Large intestine (tissue), 12 donors: ENCODE results near the gene CDCA7. TPM values are rescaled to one million over a fixed set of nuclear protein-coding genes. Genes with fewer than 3 reads are reported as not detected.
"Not testable (repeated sequence)": the region's sequence is repeated elsewhere in the genome, so short reads cannot be mapped to it uniquely, and the experiment has no call there.

ENCODE experiments used
- DNase-seq, 2 donors: peaks; one replicate each; pipeline versions ENCODE4 v3.0.0 to v3.0.0-alpha.2; 2013
- H3K27ac ChIP-seq: one replicate; pipeline ENCODE4 v1.5.1; 2013; ENCODE audit warnings: low read length
- H3K27me3 ChIP-seq: 2 replicates; pipeline ENCODE4 v1.6.1; 2013; ENCODE audit warnings: low read length; ENCODE audit not compliant: control insufficient read depth, insufficient read depth
- H3K36me3 ChIP-seq: 2 replicates; pipeline ENCODE4 v1.6.1; 2013; ENCODE audit warnings: low read length; ENCODE audit not compliant: control insufficient read depth, insufficient read depth
- H3K4me1 ChIP-seq: one replicate; pipeline ENCODE4 v1.6.1; 2013; ENCODE audit warnings: low read length; ENCODE audit not compliant: control insufficient read depth, insufficient read depth
- H3K4me3 ChIP-seq: one replicate; pipeline ENCODE4 v1.5.1; 2013; ENCODE audit warnings: low read length
- H3K9me3 ChIP-seq: one replicate; pipeline ENCODE4 v1.6.1; 2013; ENCODE audit warnings: mild to moderate bottlenecking, low read depth, low read length, moderate library complexity; ENCODE audit not compliant: control insufficient read depth
- WGBS: methylation state at CpG from one replicate; pipeline ENCODE4 v1.1.5; 2013; ENCODE audit warnings: low lambda C conversion rate; ENCODE audit not compliant: insufficient coverage; 5-methylcytosine and 5-hydroxymethylcytosine counted together
- long read RNA-seq, 11 donors: transcript quantifications; one replicate each; lab custom pipeline, GENCODE V29; 2026
- polyA plus RNA-seq: library from polyadenylated mRNA; unstranded; fragments of 120-200 nt; gene quantifications from one replicate; pipeline ENCODE4 v1.2.1, GENCODE V29; 2013

The CDCA7 gene
- polyA plus RNA-seq = 75.9 TPM
- long read RNA-seq, donor 1, transcript CDCA7-202 (9 exons, 2,500 nt) = major isoform, 11 of 14 reads
- long read RNA-seq, donor 1, partial matches to known transcripts = 0 of 14 reads
- long read RNA-seq, donor 1, other reads (novel, unspliced or antisense) = 0 of 14 reads
- long read RNA-seq, donor 2, transcript CDCA7-201 (10 exons, 2,789 nt) = minor isoform, 5 of 31 reads
- long read RNA-seq, donor 2, transcript CDCA7-202 (9 exons, 2,500 nt) = major isoform, 20 of 31 reads
- long read RNA-seq, donor 2, partial matches to known transcripts = 5 of 31 reads
- long read RNA-seq, donor 2, other reads (novel, unspliced or antisense) = 0 of 31 reads
- long read RNA-seq, donor 3 = 0 reads
- long read RNA-seq, donor 4 = 0 reads
- long read RNA-seq, donor 5, transcript CDCA7-202 (9 exons, 2,500 nt) = major isoform, 6 of 7 reads
- long read RNA-seq, donor 5, partial matches to known transcripts = 0 of 7 reads
- long read RNA-seq, donor 5, other reads (novel, unspliced or antisense) = 0 of 7 reads
- long read RNA-seq, donor 6, transcript CDCA7-201 (10 exons, 2,789 nt) = minor isoform, 6 of 24 reads
- long read RNA-seq, donor 6, transcript CDCA7-202 (9 exons, 2,500 nt) = major isoform, 18 of 24 reads
- long read RNA-seq, donor 6, partial matches to known transcripts = 0 of 24 reads
- long read RNA-seq, donor 6, other reads (novel, unspliced or antisense) = 0 of 24 reads
- long read RNA-seq, donor 7, transcript CDCA7-202 (9 exons, 2,500 nt) = major isoform, 13 of 18 reads
- long read RNA-seq, donor 7, transcript CDCA7-201 (10 exons, 2,789 nt) = minor isoform, 5 of 18 reads
- long read RNA-seq, donor 7, partial matches to known transcripts = 0 of 18 reads
- long read RNA-seq, donor 7, other reads (novel, unspliced or antisense) = 0 of 18 reads
- long read RNA-seq, donor 8, transcript CDCA7-201 (10 exons, 2,789 nt) = minor isoform, 10 of 46 reads
- long read RNA-seq, donor 8, transcript CDCA7-202 (9 exons, 2,500 nt) = major isoform, 23 of 46 reads
- long read RNA-seq, donor 8, partial matches to known transcripts = 12 of 46 reads
- long read RNA-seq, donor 8, other reads (novel, unspliced or antisense) = 0 of 46 reads
- long read RNA-seq, donor 9, transcript CDCA7-201 (10 exons, 2,789 nt) = minor isoform, 9 of 33 reads
- long read RNA-seq, donor 9, transcript CDCA7-202 (9 exons, 2,500 nt) = major isoform, 23 of 33 reads
- long read RNA-seq, donor 9, partial matches to known transcripts = 0 of 33 reads
- long read RNA-seq, donor 9, other reads (novel, unspliced or antisense) = 0 of 33 reads
- long read RNA-seq, donor 10, transcript CDCA7-201 (10 exons, 2,789 nt) = minor isoform, 5 of 36 reads
- long read RNA-seq, donor 10, transcript CDCA7-202 (9 exons, 2,500 nt) = major isoform, 29 of 36 reads
- long read RNA-seq, donor 10, partial matches to known transcripts = 0 of 36 reads
- long read RNA-seq, donor 10, other reads (novel, unspliced or antisense) = 0 of 36 reads
- long read RNA-seq, donor 11, transcript CDCA7-202 (9 exons, 2,500 nt) = major isoform, 27 of 41 reads
- long read RNA-seq, donor 11, transcript CDCA7-201 (10 exons, 2,789 nt) = minor isoform, 7 of 41 reads
- long read RNA-seq, donor 11, partial matches to known transcripts = 5 of 41 reads
- long read RNA-seq, donor 11, other reads (novel, unspliced or antisense) = 0 of 41 reads

DNA sequence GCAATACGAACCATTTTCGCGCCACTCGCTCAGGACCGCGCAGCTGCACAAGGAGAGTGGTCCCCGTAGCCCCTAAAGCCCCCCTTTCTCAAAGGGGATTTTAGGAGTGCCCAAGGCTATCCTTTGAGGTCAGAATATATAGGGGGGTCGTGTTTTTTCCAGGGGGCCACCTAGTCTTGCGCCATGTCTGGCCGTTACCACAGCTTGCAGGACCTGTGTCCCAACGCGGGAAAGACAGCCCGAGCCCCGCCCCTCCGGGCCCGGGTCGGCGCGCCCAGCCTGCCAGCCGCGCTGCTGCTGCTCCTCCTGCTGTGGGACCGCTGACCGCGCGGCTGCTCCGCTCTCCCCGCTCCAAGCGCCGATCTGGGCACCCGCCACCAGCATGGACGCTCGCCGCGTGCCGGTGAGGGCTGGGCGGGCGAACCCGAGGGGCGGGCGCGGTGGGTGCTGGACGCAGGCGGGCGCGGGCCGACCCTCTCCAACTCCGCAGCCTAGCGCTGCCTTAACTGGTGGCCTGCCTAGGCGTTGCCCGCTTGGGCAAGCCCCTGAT is at the start of gene CDCA7:
CDCA7 (plus strand) TSS at position 291 of the 550 bp plus-strand sequence; CDS start at position 383, 92 bp downstream.
- Histone ChIP-seq H3K4me3 (peak within 1 kb of the TSS; percentile 69), H3K27ac (peak within 1 kb of the TSS; percentile 82), H3K27me3 (no peaks in the 10 kb centered on the region), H3K36me3 (peaks cover under 1% of the 10 kb centered on the region), H3K4me1 (peaks cover 6% of the 10 kb centered on the region), H3K9me3 (no peaks in the 10 kb centered on the region)
- no CpG with 5 or more reads among the region's 50 CpGs for WGBS
- DNase-seq = peak; percentile 56 to 88

DNA sequence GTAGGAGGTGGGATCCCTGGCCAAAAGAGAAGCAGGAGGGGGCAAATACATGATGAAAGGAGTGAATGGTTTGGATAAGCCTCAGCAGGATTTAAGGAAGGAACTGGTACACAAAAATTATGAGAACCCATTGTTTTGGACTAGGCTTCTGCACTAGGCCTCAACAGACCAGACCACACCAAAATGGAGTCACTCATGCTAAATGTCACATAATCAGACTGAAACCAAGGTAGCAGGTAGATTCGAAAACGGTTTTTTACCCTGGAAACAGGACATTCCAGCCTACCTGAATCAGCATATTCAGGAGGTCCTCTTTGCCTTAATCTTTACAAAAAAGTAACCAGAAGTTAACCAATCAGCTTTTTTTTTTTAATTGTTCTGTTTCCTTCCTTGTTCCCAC is 49.4 kb upstream of the CDCA7 start:
- no peak for DNase-seq
- peaks cover 3% of the 10 kb centered on the region for H3K9me3 ChIP-seq
- H3K27me3 ChIP-seq = no peaks in the 10 kb centered on the region
- WGBS = no CpG with 5 or more reads among the region's 2 CpGs
- no peaks in the 10 kb centered on the region for H3K36me3 ChIP-seq
- no peak overlapping the region for H3K4me3 ChIP-seq
- H3K27ac ChIP-seq = no peak overlapping the region
- H3K4me1 ChIP-seq = no peaks in the 10 kb centered on the region

GRCh38 chr2:173307293-173307692 is 47.4 kb upstream of the CDCA7 start:
- WGBS = no CpG with 5 or more reads among the region's 4 CpGs
- Histone ChIP-seq H3K27me3 (no peaks in the 10 kb centered on the region), H3K4me1 (peaks cover 8% of the 10 kb centered on the region), H3K4me3 (no peak overlapping the region), H3K27ac (no peak overlapping the region), H3K9me3 (peaks cover 3% of the 10 kb centered on the region), H3K36me3 (no peaks in the 10 kb centered on the region)
- no peak for DNase-seq

- WGBS = no CpG with 5 or more reads among the region's 5 CpGs
- not testable (repeated sequence) for H3K36me3 ChIP-seq, H3K9me3 ChIP-seq, H3K27me3 ChIP-seq, DNase-seq, H3K4me3 ChIP-seq, H3K27ac ChIP-seq
- H3K4me1 ChIP-seq = peaks cover 12% of the 10 kb centered on the region
Observed at GRCh38 chr2:173309370-173309769, 45.3 kb upstream of the CDCA7 start.

- H3K4me3 ChIP-seq = no peak overlapping the region
- 50% methylated on average over 1 of the region's 9 CpGs for WGBS
Observed at GRCh38 chr2:173311844-173312606, 42.6 kb upstream of the CDCA7 start.

DNA sequence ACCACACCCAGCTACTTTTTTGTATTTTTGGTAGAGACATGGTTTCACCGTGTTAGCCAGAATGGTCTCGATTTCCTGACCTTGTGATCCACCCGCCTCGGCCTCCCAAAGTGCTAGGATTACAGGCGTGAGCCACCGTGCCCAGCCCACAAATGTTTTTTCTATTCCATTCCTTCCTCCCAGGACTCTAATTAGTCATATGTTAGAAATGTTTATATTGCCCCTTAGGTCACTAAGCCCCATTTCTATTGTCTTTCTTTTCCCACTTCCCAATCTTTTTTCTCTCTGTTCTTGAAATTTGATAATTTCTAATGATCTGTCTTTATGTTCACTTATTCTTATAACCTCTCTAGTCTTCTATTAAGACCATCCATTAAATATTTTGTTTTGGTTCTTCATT is 31.3 kb upstream of the CDCA7 start:
- H3K4me3 ChIP-seq = no peak overlapping the region
- H3K9me3 ChIP-seq = peaks cover 14% of the 10 kb centered on the region
- no peak overlapping the region for H3K27ac ChIP-seq
- DNase-seq = no peak
- no peaks in the 10 kb centered on the region for H3K36me3 ChIP-seq
- WGBS = 100% methylated on average over 1 of the region's 6 CpGs
- no peaks in the 10 kb centered on the region for H3K27me3 ChIP-seq
- no peaks in the 10 kb centered on the region for H3K4me1 ChIP-seq

More at GRCh38 chr2:173311844-173312606, 42.6 kb upstream of the CDCA7 start:
- Histone ChIP-seq H3K36me3 (no peaks in the 10 kb centered on the region), H3K27me3 (no peaks in the 10 kb centered on the region), H3K9me3 (peaks cover 3% of the 10 kb centered on the region), H3K4me1 (peaks cover 12% of the 10 kb centered on the region), H3K27ac (peak overlapping the region; percentile 51)
- DNase-seq = peak; percentile 22 to 74

- Histone ChIP-seq H3K4me3 (no peak overlapping the region), H3K27me3 (no peaks in the 10 kb centered on the region), H3K36me3 (no peaks in the 10 kb centered on the region), H3K4me1 (no peaks in the 10 kb centered on the region), H3K27ac (no peak overlapping the region), H3K9me3 (peaks cover 18% of the 10 kb centered on the region)
- no CpG with 5 or more reads among the region's 1 CpG for WGBS
- DNase-seq = no peak
Observed at GRCh38 chr2:173326806-173327205, 27.9 kb upstream of the CDCA7 start.

- Histone ChIP-seq H3K9me3 (peaks cover 24% of the 10 kb centered on the region), H3K4me3 (no peak overlapping the region), H3K27ac (no peak overlapping the region), H3K36me3 (no peaks in the 10 kb centered on the region), H3K4me1 (no peaks in the 10 kb centered on the region), H3K27me3 (no peaks in the 10 kb centered on the region)
- no CpG with 5 or more reads among the region's 5 CpGs for WGBS
- DNase-seq = no peak
Observed at GRCh38 chr2:173327421-173327820, 27.3 kb upstream of the CDCA7 start.

DNA sequence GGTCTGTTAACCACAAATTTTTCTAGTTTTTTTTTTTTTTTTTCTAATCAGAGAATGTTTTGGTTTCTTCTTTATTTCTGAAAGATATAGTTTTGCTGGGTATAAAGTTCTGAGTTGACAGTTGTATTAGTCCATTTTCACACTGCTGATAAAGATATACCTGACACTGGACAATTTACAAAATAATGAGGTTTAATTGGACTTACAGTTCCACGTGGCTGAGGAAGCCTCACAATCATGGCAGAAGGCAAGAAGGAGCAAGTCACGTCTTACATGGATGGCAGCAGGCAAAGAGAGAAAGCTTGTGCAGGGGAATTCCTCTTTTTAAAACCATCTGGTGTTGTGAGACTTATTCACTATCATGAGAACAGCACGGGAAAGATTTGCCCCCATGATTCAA is 21.7 kb upstream of the CDCA7 start:
- H3K36me3 ChIP-seq, H3K27me3 ChIP-seq, H3K4me3 ChIP-seq, H3K4me1 ChIP-seq, DNase-seq, H3K27ac ChIP-seq: not testable (repeated sequence)
- WGBS = no CpG with 5 or more reads among the region's 3 CpGs
- peaks cover 27% of the 10 kb centered on the region for H3K9me3 ChIP-seq
